HG03342 (cell line): ENCODE data around the gene ZFPL1.

Experiments
- ATAC-seq: cut with Tn5 transposase; IDR thresholded peaks from one replicate; pipeline ENCODE4 v1.9.1; 2021; ENCODE audit warnings: mild to moderate bottlenecking, moderate library complexity; ENCODE audit not compliant: unreplicated experiment

ZFPL1 gene

DNA sequence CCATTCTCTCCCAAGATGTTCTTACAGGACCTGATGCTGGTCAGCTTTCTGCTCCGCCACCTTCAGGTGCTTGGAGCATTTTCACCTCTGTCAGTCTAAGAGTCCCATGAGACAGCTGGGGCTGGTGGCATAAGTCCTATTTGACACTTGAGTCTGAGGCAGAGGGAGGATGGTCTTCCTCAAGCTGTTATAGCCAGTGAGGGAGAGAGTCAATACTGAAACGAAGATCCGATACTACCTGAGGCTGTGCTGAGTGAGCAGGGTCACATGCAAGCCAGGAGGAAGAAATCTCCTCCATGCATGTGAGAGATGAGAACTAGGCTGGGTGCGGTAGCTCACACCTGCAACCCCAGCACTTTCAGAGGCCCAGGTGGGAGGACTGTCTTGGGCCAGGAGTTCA is 5.6 kb downstream of the ZFPL1 start:
- ATAC-seq = no peak

DNA sequence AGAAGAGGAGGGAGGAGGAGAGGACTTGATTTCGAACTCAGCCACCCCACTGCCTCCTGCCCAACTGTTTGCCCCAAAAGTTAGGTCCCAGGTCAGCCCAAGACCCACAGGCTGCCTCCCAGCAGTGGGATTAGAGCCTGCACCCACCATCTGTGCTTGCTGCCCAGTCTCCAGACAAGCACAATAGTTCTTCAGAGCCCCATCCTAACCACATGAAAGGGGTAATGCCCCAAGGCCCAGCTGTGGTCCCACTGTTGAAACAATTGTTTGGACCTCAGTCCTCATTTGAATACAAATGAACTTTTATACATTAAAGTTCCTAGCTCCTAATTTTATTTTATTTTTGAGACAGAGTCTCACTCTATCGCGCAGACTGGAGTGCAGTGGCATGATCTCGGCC is 6.6 kb downstream of the ZFPL1 start:
- no peak for ATAC-seq

DNA sequence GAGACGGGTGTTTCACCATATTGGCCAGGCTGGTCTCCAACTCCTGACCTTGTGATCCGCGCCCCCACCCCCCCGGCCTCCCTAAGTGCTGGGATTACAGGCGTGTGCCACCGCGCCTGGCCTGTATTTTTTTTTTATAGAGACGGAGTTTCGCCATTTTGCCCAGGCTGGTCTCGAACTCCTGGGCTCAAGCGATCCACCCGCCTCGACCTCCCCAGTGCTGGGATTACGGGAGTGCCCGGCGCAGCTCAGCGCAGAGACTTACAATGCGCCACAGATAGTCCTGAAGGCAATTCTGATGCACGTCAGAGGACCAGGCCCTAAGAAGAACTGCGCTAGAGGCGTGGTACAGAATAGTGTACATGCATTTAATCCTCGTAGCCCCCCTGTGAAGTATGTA is 11.4 kb downstream of the ZFPL1 start:
- ATAC-seq = no peak

DNA sequence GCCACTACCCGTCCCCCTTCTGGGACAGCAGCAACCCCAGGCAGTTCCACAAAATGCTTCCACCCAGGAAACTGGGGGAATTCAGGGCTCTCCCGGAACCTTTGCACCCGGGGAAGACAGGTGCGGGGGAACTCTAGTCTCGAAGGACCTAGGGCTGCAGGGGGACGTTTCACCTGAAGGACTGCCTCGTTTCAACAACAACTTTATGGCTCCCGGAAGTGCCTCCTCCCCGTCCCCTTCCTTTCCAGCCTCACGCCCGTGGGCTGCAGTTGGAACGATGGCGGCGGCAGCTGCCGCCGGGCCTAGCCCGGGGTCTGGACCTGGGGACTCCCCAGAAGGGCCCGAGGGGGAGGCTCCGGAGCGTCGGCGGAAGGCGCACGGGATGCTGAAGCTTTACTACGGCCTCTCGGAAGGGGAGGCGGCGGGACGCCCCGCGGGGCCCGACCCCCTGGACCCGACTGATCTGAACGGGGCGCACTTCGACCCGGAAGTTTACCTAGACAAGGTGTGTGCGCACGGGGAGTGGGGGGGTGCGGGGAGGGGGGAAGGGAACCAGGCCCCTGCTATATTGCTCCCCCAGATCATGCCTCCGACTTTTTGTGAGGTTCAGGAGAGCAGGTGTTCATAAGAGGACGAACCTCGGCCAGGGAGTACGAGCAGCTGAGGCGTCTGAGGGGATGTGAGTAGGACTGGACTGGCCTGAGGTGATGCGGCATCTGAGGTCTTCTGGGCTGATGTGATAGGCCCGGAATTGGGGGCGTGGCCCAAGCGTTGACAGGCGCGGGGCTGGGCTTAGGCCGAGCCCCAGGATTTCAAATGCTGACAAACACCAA is 12.2 kb downstream of the ZFPL1 start, which contains the start of gene VPS51:
Gene VPS51, plus strand, starts transcription at position 241 of the 833 bp plus-strand sequence. Its CDS starts 37 bp downstream, at position 278.
- peak; percentile 85 for ATAC-seq

DNA sequence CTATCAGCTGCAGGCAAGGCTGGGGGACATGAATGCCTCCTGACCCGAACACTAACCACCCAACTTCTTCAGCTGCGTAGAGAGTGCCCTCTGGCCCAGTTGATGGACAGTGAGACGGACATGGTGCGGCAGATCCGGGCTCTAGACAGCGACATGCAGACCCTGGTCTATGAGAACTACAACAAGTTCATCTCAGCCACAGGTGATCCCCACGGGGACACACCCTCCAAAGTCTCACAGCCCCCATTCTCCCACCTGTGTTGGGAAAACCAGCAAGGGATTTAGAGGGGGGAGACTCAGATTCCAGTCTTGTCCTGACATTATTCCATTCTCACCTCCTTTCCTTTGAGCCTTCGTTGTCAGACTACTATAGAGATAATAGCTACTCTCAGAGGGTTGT is 12.9 kb downstream of the ZFPL1 start:
- ATAC-seq = no peak

DNA sequence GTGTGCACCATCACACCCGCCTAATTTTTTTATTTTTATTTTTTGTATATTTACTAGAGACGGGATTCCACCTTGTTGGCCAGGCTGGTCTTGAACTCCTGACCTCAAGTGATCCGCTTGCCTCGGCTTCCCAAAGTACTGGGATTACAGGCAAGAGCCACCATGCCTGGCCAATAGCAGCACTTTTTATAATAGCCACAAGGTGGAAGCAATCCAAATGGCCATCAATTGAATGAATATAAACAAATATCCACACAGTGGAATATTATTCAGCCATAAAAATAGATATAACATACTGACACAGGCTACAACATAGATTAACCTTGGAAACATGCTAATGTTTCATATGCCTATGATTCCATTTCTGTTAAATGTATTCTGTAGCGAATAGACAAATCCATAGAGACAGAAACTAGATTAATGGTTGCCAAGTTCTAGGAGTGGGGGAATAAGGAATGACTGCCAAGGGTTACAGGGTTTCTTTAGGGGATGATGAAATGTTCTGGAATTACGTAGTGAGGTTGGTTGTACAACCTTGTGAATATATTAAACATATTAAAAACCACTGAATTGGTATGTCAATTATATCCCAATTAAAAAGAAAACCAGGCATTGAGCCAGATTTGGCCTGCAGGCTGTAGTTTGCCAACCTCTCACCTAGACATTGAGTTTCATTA is 16.8 kb downstream of the ZFPL1 start:
- no peak for ATAC-seq

DNA sequence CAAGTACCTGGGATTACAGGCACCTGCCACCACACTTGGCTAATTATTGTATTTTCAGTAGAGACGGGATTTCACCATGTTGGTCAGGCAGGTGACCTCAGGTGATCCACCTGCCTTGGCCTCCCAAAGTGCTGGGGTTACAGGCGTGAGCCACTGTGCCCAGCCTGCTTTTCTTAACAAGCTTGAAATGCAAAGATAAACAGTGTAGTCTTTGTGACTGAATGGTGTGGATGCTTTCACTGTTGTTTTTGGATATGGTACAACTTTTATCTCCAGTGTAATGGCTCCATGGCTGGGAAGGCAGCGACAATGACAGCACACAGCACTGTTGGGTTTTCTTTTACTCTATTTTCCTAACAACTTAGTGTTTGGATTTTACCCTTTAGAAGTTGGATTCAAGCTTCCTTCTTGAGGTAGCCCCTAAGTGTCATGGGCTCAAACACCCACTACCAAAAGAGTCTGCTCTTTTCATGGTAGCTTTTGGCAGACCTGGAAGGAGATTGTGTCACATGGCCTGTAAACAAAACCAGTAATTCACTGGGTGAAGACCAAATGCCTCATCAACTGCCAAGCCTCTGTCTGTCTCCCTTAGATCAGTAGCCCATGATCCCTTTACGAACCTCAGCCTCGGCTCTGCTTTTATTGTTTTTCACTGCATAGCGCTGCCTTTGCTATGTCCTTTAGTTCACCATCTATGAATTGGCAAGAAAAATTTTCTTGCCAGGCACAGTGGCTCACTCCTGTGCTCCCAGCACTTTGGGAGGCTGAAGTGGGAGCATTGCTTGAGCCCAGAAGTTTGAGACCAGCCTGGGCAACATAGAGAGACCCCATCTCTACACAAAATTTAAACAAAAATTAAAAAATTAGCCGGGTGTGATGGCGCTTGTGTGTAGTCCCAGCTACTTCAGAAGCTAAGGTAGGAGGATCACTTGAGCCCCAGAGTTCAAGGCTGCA is 18.4 kb downstream of the ZFPL1 start:
- no peak for ATAC-seq

DNA sequence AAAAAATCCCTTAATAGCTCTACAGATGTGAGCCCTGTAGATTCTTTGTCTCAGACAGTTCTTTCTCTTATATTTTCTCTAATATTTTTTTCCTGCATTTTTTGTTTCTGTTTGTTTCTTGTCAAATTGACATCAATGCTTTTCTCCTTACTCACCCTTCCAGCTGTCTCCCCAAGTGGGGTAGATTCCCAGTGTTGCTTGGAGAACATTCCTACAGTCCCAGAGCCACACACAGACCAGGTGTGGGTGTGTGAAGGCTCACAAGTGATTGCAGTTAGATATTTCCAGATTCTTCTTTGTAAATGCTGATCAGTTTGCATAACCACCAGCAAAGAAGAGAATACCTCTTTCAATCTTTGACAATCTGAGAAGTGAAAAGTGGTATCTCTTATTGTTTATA is 19.5 kb downstream of the ZFPL1 start:
- ATAC-seq = no peak

DNA sequence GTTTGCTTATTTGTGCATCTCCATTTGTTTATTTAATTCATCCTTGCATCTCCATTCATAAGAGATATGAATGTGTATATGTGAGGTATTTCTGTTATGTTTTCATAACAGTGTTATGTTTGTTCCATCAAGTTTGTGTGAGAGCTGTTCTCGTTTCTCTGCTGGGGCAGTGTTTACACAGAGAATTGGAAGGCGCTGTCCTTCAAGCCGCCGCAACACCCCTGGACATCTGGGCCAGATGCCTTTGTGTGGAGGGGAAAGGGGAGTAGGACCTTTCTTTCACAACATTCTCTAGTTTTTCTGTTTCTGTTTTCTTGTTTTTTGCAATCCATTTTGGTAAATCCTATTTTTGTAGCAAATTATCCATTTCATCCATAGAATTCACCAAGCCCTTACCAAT is 20.6 kb downstream of the ZFPL1 start:
- ATAC-seq = no peak

DNA sequence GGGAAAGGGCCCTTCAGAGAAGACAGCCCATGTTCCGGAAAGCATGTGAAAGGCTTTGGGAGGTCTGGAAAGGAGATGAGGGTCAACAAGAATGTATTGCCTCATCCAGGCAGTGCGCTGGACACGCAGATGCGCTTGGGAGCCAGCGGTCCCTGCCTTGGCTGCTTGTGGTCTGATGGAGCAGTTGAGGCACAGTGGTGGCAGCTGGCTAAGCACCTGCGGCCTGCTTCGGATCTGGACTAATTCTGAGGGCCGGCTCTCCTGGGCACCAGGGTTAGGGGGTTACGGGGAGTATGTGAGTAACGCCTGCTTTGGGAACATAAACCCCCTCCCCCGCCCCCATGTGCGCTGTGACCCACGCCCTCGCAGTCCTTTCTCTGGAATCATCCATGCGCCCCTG is 23.1 kb downstream of the ZFPL1 start:
- no peak for ATAC-seq

DNA sequence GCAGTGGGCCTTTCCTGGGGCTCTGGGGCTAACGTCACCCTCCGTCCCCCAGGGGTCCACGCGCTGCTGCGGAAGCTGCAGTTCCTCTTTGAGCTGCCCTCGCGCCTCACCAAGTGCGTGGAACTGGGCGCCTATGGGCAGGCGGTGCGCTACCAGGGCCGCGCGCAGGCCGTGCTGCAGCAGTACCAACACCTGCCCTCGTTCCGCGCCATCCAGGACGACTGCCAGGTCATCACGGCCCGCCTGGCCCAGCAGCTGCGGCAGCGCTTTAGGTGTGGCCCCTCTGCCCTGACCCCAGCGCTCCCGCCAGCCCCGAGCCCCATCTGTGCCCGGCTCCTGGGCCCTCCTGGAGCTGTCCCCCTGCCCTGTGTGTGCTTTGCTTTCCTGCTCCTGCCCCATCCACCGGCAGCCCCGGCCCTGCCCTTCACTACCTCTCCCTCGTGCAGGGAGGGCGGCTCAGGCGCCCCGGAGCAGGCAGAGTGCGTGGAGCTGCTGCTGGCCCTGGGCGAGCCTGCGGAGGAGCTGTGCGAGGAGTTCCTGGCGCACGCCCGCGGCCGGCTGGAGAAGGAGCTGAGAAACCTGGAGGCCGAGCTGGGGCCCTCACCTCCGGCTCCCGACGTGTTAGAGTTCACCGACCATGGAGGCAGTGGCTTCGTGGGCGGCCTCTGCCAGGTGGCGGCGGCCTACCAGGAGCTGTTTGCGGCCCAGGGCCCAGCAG is 23.9 kb downstream of the ZFPL1 start:
- no peak for ATAC-seq

DNA sequence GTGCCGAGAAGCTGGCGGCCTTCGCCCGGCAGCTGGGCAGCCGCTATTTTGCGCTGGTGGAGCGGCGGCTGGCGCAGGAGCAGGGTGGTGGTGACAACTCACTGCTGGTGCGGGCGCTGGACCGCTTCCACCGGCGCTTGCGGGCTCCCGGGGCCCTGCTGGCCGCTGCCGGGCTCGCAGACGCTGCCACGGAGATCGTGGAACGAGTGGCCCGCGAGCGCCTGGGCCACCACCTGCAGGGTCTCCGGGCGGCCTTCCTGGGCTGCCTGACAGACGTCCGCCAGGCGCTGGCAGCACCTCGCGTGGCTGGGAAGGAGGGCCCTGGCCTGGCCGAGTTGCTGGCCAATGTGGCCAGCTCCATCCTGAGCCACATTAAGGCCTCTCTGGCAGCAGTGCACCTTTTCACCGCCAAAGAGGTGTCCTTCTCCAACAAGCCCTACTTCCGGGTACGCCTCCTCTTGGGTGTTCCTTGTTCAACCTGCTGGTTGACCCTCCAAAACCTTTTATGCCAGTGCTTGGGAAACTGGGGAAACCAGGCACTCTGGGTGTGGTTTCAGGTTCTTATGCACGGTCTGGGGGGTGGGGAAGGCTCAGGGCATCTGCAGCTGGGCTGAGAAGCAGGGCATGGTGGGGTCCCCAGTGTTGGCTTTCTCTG is 24.6 kb downstream of the ZFPL1 start:
- ATAC-seq = no peak

DNA sequence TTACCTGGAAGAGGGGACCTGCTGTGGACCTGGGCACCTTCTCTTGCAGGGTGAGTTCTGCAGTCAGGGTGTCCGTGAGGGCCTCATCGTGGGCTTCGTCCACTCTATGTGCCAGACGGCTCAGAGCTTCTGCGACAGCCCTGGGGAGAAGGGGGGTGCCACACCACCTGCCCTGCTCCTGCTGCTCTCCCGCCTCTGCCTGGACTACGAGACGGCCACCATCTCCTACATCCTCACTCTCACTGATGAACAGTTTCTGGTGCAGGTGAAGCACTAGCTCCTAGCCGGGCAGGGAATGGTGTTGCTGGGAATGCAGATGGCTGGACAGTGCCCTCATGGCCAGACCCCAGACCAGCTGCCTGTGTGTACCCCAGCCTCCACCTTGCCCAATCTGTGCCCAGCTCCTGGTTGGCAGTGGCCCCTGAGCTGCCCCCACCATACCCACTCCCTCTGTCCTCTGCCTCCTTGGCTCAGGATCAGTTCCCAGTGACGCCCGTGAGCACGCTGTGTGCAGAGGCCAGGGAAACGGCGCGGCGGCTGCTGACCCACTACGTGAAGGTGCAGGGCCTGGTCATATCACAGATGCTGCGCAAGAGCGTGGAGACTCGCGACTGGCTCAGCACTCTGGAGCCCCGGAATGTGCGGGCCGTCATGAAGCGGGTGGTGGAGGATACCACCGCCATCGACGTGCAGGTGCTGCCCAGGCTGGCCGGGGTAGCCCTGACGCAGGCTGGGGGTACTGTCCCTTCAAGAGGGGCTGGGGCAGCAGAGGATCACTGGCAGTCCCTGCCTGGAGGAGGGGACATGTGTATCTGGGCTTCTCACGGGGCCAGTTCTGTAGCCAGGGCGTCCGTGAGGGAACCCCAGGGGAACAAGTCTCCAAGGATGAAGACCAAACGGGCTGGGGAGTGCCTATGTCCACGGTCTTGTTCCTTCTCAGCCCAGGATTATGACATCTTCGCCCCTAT is 25.5 kb downstream of the ZFPL1 start:
- no peak for ATAC-seq

DNA sequence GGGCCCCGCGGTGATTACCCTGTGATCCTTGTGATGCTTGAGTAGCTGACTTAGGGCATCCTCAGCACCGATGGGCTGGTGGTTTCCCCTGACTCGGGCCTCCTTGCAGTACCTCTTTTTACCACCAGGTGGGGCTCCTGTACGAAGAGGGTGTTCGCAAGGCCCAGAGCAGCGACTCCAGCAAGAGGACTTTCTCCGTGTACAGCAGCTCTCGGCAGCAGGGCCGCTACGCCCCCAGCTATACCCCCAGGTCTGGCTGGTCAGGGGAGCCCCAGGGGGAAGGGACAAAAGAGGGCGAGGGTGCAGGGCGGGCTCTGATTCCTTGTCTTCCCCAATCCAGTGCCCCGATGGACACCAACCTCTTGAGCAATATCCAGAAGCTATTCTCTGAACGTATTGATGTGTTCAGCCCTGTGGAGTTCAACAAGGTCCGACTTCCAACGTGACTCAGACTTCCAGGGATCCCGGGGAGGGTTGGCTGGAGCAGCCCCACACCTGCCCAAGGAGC is 26.4 kb downstream of the ZFPL1 start:
- ATAC-seq = peak; percentile 32

DNA sequence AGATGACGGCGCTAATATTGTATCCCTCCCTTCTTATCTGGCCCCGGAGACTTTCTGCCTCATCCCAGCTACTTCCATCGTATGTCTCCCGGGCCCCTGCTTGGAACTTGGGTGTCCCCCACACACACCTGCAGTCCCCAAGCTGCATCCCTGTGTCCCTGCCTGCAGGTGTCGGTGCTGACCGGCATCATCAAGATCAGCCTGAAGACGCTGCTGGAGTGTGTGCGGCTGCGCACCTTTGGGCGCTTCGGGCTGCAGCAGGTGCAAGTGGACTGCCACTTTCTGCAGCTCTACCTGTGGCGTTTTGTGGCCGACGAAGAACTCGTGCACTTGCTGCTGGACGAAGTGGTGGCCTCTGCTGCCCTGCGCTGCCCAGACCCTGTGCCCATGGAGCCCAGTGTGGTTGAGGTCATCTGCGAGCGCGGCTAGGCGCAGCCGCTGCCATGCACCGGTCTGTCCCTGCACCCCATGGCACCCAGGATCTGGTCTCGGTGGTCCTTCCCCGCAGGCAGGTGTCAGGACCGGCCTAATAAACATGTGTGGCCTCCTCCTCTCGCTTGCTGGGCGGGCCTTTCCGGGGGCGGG is 27.2 kb downstream of the ZFPL1 start:
- ATAC-seq = no peak

DNA sequence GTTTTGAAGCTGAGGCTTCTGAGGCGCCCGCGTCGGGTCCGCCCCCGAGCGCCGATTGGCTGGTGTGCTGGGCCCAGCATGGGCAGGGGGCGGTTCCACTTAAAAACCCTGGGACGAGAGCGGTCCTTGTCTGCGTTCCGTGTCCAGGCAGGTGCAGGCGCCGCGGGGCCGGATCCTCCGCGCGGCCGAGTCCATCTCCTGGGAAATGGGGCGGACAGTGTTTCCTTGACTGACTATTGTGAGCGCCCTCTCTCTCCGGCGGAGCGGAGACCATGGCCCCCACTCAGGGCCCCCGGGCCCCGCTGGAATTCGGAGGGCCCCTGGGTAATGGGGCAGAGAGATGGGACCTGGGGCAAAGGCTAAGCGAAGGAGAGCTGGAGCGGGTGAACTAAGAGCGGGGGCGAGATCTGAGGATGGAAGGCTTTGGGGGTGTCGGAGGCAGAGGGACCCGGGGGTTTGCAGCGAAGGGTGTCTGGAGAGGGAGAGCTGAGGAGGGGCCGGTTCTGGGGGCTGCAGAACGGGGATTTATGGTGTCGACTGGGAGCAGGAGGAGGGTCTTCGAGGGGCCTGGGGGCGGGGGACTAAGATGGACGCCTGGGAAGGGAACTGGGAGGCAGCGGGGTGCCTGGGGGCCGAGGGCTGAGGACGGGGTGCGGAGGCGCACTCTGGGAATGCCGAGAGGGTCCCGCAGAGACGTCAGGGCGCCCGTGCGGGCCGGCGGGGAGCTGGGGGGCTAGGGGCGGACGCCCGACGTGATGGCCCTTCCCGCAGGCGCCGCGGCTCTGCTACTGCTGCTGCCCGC is 27.9 kb downstream of the ZFPL1 start, which contains the start of gene TM7SF2:
Gene TM7SF2, plus strand, starts transcription at position 129 of the 802 bp plus-strand sequence. Its CDS starts 144 bp downstream, at position 273.
- peak; percentile 58 for ATAC-seq
